Hepatocyte (in vitro differentiated cells): ENCODE measurements around the gene SCGB1A1. TPM values are rescaled to one million over a fixed set of nuclear protein-coding genes. Genes with fewer than 3 reads are reported as not detected.

Experiments used
- DNase-seq: peaks from one replicate; pipeline ENCODE4 v3.0.0-alpha.2; 2016; ENCODE audit warnings: low spot score
- H2AFZ ChIP-seq: fragments of 200-600 bp; sonication (generic); 2 replicates; pipeline ENCODE4 v1.6.0; 2016; ENCODE audit warnings: antibody characterized with exemption, mild to moderate bottlenecking
- H3K27ac ChIP-seq: fragments of 200-600 bp; sonication (generic); 2 replicates; pipeline ENCODE4 v1.5.1; 2016; ENCODE audit warnings: mild to moderate bottlenecking
- H3K27me3 ChIP-seq: fragments of 200-600 bp; sonication (generic); 2 replicates; pipeline ENCODE4 v1.6.1; 2016
- H3K36me3 ChIP-seq: fragments of 200-600 bp; sonication (generic); replicated peaks from 2 replicates; pipeline ENCODE4 v1.5.1; 2016; ENCODE audit warnings: low read depth; ENCODE audit not compliant: insufficient read depth
- H3K4me1 ChIP-seq: fragments of 200-600 bp; sonication (generic); 2 replicates; pipeline ENCODE4 v1.5.1; 2016; ENCODE audit warnings: mild to moderate bottlenecking, moderate library complexity; ENCODE audit not compliant: insufficient read depth
- H3K4me2 ChIP-seq: fragments of 200-600 bp; sonication (generic); 2 replicates; pipeline ENCODE4 v1.6.0; 2016
- H3K4me3 ChIP-seq: fragments of 200-600 bp; sonication (generic); 2 replicates; pipeline ENCODE4 v1.5.1; 2016; ENCODE audit warnings: mild to moderate bottlenecking
- H3K79me2 ChIP-seq: fragments of 200-600 bp; sonication (generic); 2 replicates; pipeline ENCODE4 v1.6.0; 2017; ENCODE audit warnings: mild to moderate bottlenecking
- H3K9me2 ChIP-seq: fragments of 200-600 bp; sonication (generic); replicated peaks from 2 replicates; pipeline ENCODE4 v1.6.0; 2017; ENCODE audit warnings: mild to moderate bottlenecking; ENCODE audit not compliant: insufficient read depth
- H3K9me3 ChIP-seq: fragments of 200-600 bp; sonication (generic); 2 replicates; pipeline ENCODE4 v1.5.1; 2016; ENCODE audit warnings: low read depth, mild to moderate bottlenecking
- H4K20me1 ChIP-seq: fragments of 200-600 bp; sonication (generic); 2 replicates; pipeline ENCODE4 v1.6.0; 2016; ENCODE audit warnings: mild to moderate bottlenecking; ENCODE audit not compliant: insufficient read depth, poor library complexity, severe bottlenecking
- CTCF ChIP-seq: fragments of 200-600 bp; sonication (generic); IDR thresholded peaks from 2 replicates; pipeline ENCODE4 v1.5.1; 2016; ENCODE audit warnings: antibody characterized with exemption, mild to moderate bottlenecking; ENCODE audit not compliant: poor library complexity
- EZH2 ChIP-seq: fragments of 200-600 bp; sonication (generic); IDR thresholded peaks from 2 replicates; pipeline ENCODE4 v1.6.1; 2016; ENCODE audit warnings: antibody characterized with exemption, mild to moderate bottlenecking, borderline replicate concordance
- EZH2phosphoT487 ChIP-seq: fragments of 200-600 bp; sonication (generic); IDR thresholded peaks from one replicate; pipeline ENCODE4 v1.6.1; 2018; ENCODE audit warnings: antibody characterized with exemption, mild to moderate bottlenecking, low read depth, moderate library complexity; ENCODE audit not compliant: unreplicated experiment, severe bottlenecking
- WGBS: methylation state at CpG from one replicate; pipeline ENCODE4 v1.1.6; 2016; ENCODE audit warnings: low lambda C conversion rate; ENCODE audit errors: missing lambda C conversion rate; 5-methylcytosine and 5-hydroxymethylcytosine counted together
- polyA plus RNA-seq: library from polyadenylated mRNA; unstranded; fragments of >200 nt; fragmentation: Nextera tagmentation; extraction: Ambion mirVana; gene quantifications from 2 replicates; pipeline ENCODE4 v1.2.1, GENCODE V29; 2016
- total RNA-seq: library from RNA; depleted of rRNA; stranded (reverse); fragments of >200 nt; gene quantifications from 2 replicates; pipeline ENCODE4 v1.2.3, GENCODE V29; 2014

The SCGB1A1 gene
- total and polyA plus RNA-seq, 2 experiments from 2014 or later: not detected

DNA sequence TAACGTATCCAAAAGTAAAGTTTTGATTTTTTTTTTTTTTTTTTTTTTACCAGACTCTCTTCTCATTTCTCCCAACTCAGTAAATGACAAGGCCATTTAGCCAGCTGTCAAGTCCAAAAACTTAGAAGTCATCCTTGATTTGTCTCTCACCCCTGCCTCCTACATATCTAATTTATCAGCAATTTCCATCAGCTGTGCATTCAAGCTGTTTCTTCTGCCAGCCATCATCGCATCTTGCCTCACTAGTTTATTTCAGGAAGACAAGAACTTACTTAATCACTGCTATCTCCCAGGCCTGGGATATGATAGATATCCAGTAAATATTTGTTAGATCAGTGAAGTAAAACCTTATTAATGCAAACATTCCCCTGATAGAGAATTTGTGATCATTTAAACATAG is 47.6 kb downstream of the SCGB1A1 start:
- no peaks in the 10 kb centered on the region for H4K20me1 ChIP-seq
- H3K36me3 ChIP-seq: no peaks in the 10 kb centered on the region
- no peaks in the 10 kb centered on the region for H3K79me2 ChIP-seq
- H3K4me1 ChIP-seq: peaks cover 4% of the 10 kb centered on the region
- no peaks in the 10 kb centered on the region for H3K9me3 ChIP-seq
- no peak for DNase-seq
- no peak overlapping the region for H3K4me3 ChIP-seq
- no peaks in the 10 kb centered on the region for H3K27me3 ChIP-seq
- no peak overlapping the region for H2AFZ ChIP-seq
- no peak overlapping the region for H3K27ac ChIP-seq
- no peaks in the 10 kb centered on the region for H3K9me2 ChIP-seq
- H3K4me2 ChIP-seq: no peak overlapping the region
- WGBS: 72% methylated on average over 2 of the region's 2 CpGs
- TF ChIP-seq EZH2 (no peak), CTCF (no peak), EZH2phosphoT487 (no peak)

DNA sequence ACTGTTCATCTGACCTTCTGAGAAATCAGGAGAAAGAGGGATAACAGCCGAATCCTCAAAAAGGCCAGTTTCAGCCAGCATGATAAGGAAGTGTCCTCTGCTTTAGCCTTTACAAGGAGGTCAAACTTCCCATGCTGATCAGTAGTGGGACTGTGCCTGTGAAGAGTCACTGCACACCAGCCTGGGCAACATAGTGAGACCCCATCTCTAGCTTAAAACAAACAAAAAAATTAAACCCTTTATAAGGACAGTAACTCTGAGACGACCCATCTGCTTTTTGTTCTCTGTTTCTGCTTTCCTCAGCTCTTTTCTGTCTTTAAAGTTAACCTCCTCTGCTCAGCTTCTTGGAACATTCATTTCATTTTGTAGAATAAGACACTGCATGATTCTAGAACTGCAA is 49.7 kb downstream of the SCGB1A1 start:
- WGBS: 71% methylated on average over 2 of the region's 2 CpGs
- Histone ChIP-seq H3K9me2 (no peaks in the 10 kb centered on the region), H3K79me2 (no peaks in the 10 kb centered on the region)

GRCh38 chr11:62471603-62472002 is 52.8 kb downstream of the SCGB1A1 start:
- H3K27ac ChIP-seq: peak overlapping the region; percentile 83
- no peaks in the 10 kb centered on the region for H4K20me1 ChIP-seq
- 98% methylated on average over 7 of the region's 7 CpGs for WGBS
- no peak for DNase-seq
- H3K9me3 ChIP-seq: no peaks in the 10 kb centered on the region
- H3K27me3 ChIP-seq: no peaks in the 10 kb centered on the region
- no peaks in the 10 kb centered on the region for H3K79me2 ChIP-seq
- H2AFZ ChIP-seq: no peak overlapping the region
- H3K4me3 ChIP-seq: no peak overlapping the region
- no peaks in the 10 kb centered on the region for H3K9me2 ChIP-seq
- no peaks in the 10 kb centered on the region for H3K36me3 ChIP-seq
- peaks cover 11% of the 10 kb centered on the region for H3K4me1 ChIP-seq
- no peak overlapping the region for H3K4me2 ChIP-seq
- TF ChIP-seq CTCF (no peak), EZH2 (no peak), EZH2phosphoT487 (no peak)

More for the DNA sequence above, 49.7 kb downstream of the SCGB1A1 start:
- no peaks in the 10 kb centered on the region for H3K27me3 ChIP-seq
- H3K4me1 ChIP-seq: peaks cover 11% of the 10 kb centered on the region
- H2AFZ ChIP-seq: no peak overlapping the region
- H4K20me1 ChIP-seq: no peaks in the 10 kb centered on the region
- no peaks in the 10 kb centered on the region for H3K36me3 ChIP-seq
- H3K4me2 ChIP-seq: no peak overlapping the region
- no peak for DNase-seq
- H3K4me3 ChIP-seq: no peak overlapping the region
- no peaks in the 10 kb centered on the region for H3K9me3 ChIP-seq
- no peak overlapping the region for H3K27ac ChIP-seq
- TF ChIP-seq EZH2phosphoT487 (no peak), CTCF (no peak), EZH2 (no peak)
